ENCODE measurements around the gene ERFL.

Gene ERFL

GRCh38 chr19:41930926-41931592 is 2.8 kb upstream of the ERFL start:
- Histone ChIP-seq H3K9ac (ENCODE audit: insufficient read length, low read depth) (no peak overlapping the region), H3K4me3 (ENCODE audit: insufficient read length, low read depth) (no peak overlapping the region), H3K9me3 (ENCODE audit: insufficient read depth, low read length) (no peaks in the 10 kb centered on the region), H3K27me3 (ENCODE audit: insufficient read depth, insufficient read length) (peaks cover 92% of the 10 kb centered on the region), H3K36me3 (ENCODE audit: insufficient read depth, insufficient read length, low read length) (no peaks in the 10 kb centered on the region), H3K4me1 (ENCODE audit: insufficient read depth, insufficient read length) (peaks cover 15% of the 10 kb centered on the region)
- peak; percentile 46 for DNase-seq (ENCODE audit: low read depth, low spot score)
- TF ChIP-seq YY1 (IDR thresholded peaks at IDR 0.05; ENCODE audit: insufficient read depth, insufficient read length) (no peak), SUZ12 (IDR thresholded peaks at IDR 0.05; ENCODE audit: extremely low read depth, insufficient read depth, insufficient read length) (no peak), ZNF274 (IDR thresholded peaks at IDR 0.05; ENCODE audit: low read depth, low read length) (no peak)

- Histone ChIP-seq H3K27me3 (ENCODE audit: insufficient read depth, insufficient read length) (peaks cover 93% of the 10 kb centered on the region), H3K4me1 (ENCODE audit: insufficient read depth, insufficient read length) (peaks cover 15% of the 10 kb centered on the region), H3K9ac (ENCODE audit: insufficient read length, low read depth) (no peak overlapping the region), H3K4me3 (ENCODE audit: insufficient read length, low read depth) (no peak overlapping the region), H3K36me3 (ENCODE audit: insufficient read depth, insufficient read length, low read length) (no peaks in the 10 kb centered on the region), H3K9me3 (ENCODE audit: insufficient read depth, low read length) (no peaks in the 10 kb centered on the region)
- TF ChIP-seq YY1 (IDR thresholded peaks at IDR 0.05; ENCODE audit: insufficient read depth, insufficient read length) = no peak
- TF ChIP-seq ZNF274 (IDR thresholded peaks at IDR 0.05; ENCODE audit: low read depth, low read length) = no peak
- TF ChIP-seq SUZ12 (IDR thresholded peaks at IDR 0.05; ENCODE audit: extremely low read depth, insufficient read depth, insufficient read length) = no peak
- no peak for DNase-seq (ENCODE audit: low read depth, low spot score)
These were observed 2.1 kb upstream of the ERFL start for GRCh38 chr19:41930322-41930722.

- no peaks in the 10 kb centered on the region for H3K9me3 ChIP-seq (ENCODE audit: insufficient read depth, low read length)
- H3K4me3 ChIP-seq (ENCODE audit: insufficient read length, low read depth) = no peak overlapping the region
- H3K4me1 ChIP-seq (ENCODE audit: insufficient read depth, insufficient read length) = peaks cover 15% of the 10 kb centered on the region
- H3K27me3 ChIP-seq (ENCODE audit: insufficient read depth, insufficient read length) = peaks cover 95% of the 10 kb centered on the region
- TF ChIP-seq SUZ12 (IDR thresholded peaks at IDR 0.05; ENCODE audit: extremely low read depth, insufficient read depth, insufficient read length) (no peak), ZNF274 (IDR thresholded peaks at IDR 0.05; ENCODE audit: low read depth, low read length) (no peak), YY1 (IDR thresholded peaks at IDR 0.05; ENCODE audit: insufficient read depth, insufficient read length) (no peak)
- no peak overlapping the region for H3K9ac ChIP-seq (ENCODE audit: insufficient read length, low read depth)
- DNase-seq (ENCODE audit: low read depth, low spot score) = no peak
- no peaks in the 10 kb centered on the region for H3K36me3 ChIP-seq (ENCODE audit: insufficient read depth, insufficient read length, low read length)
These were observed 1.4 kb upstream of the ERFL start for GRCh38 chr19:41929536-41930071.

GRCh38 chr19:41928754-41929535 is 696 bp upstream of the ERFL start:
- H3K27me3 ChIP-seq (ENCODE audit: insufficient read depth, insufficient read length) = peaks cover 96% of the 10 kb centered on the region
- no peak for DNase-seq (ENCODE audit: low read depth, low spot score)
- no peaks in the 10 kb centered on the region for H3K9me3 ChIP-seq (ENCODE audit: insufficient read depth, low read length)
- H3K4me3 ChIP-seq (ENCODE audit: insufficient read length, low read depth) = peak overlapping the region; percentile 13
- no peaks in the 10 kb centered on the region for H3K36me3 ChIP-seq (ENCODE audit: insufficient read depth, insufficient read length, low read length)
- no peak overlapping the region for H3K9ac ChIP-seq (ENCODE audit: insufficient read length, low read depth)
- peaks cover 15% of the 10 kb centered on the region for H3K4me1 ChIP-seq (ENCODE audit: insufficient read depth, insufficient read length)
- TF ChIP-seq ZNF274 (IDR thresholded peaks at IDR 0.05; ENCODE audit: low read depth, low read length) (no peak), YY1 (IDR thresholded peaks at IDR 0.05; ENCODE audit: insufficient read depth, insufficient read length) (no peak), SUZ12 (IDR thresholded peaks at IDR 0.05; ENCODE audit: extremely low read depth, insufficient read depth, insufficient read length) (peak; percentile 84)

- no peak for DNase-seq (ENCODE audit: low read depth, low spot score)
- Histone ChIP-seq H3K4me3 (ENCODE audit: insufficient read length, low read depth) (peak overlapping the region; percentile 32), H3K36me3 (ENCODE audit: insufficient read depth, insufficient read length, low read length) (no peaks in the 10 kb centered on the region), H3K4me1 (ENCODE audit: insufficient read depth, insufficient read length) (peaks cover 15% of the 10 kb centered on the region), H3K9me3 (ENCODE audit: insufficient read depth, low read length) (no peaks in the 10 kb centered on the region), H3K27me3 (ENCODE audit: insufficient read depth, insufficient read length) (peaks cover 93% of the 10 kb centered on the region), H3K9ac (ENCODE audit: insufficient read length, low read depth) (no peak overlapping the region)
- no peak for TF ChIP-seq YY1 (IDR thresholded peaks at IDR 0.05; ENCODE audit: insufficient read depth, insufficient read length)
- no peak for TF ChIP-seq SUZ12 (IDR thresholded peaks at IDR 0.05; ENCODE audit: extremely low read depth, insufficient read depth, insufficient read length)
- TF ChIP-seq ZNF274 (IDR thresholded peaks at IDR 0.05; ENCODE audit: low read depth, low read length) = no peak
These were observed 604 bp downstream of the ERFL start for GRCh38 chr19:41927497-41928192.

GRCh38 chr19:41926763-41927496 is 1.3 kb downstream of the ERFL start:
- Histone ChIP-seq H3K9me3 (ENCODE audit: insufficient read depth, low read length) (no peaks in the 10 kb centered on the region), H3K9ac (ENCODE audit: insufficient read length, low read depth) (no peak overlapping the region), H3K4me1 (ENCODE audit: insufficient read depth, insufficient read length) (peaks cover 11% of the 10 kb centered on the region), H3K4me3 (ENCODE audit: insufficient read length, low read depth) (no peak overlapping the region), H3K27me3 (ENCODE audit: insufficient read depth, insufficient read length) (peaks cover 93% of the 10 kb centered on the region), H3K36me3 (ENCODE audit: insufficient read depth, insufficient read length, low read length) (no peaks in the 10 kb centered on the region)
- DNase-seq (ENCODE audit: low read depth, low spot score) = no peak
- TF ChIP-seq YY1 (IDR thresholded peaks at IDR 0.05; ENCODE audit: insufficient read depth, insufficient read length) (no peak), ZNF274 (IDR thresholded peaks at IDR 0.05; ENCODE audit: low read depth, low read length) (no peak), SUZ12 (IDR thresholded peaks at IDR 0.05; ENCODE audit: extremely low read depth, insufficient read depth, insufficient read length) (no peak)

Measured in NT2/D1 (cell line).